RWPE1 (cell line): ENCODE results near the gene SYTL3.

Experiments
- CTCF ChIA-PET: fragments of 350-600 bp; sonication (Branson Sonifier 250); formaldehyde crosslinking; extraction: SDS; loops from one replicate; lab custom pipeline; 2021; lab: Yijun Ruan, JAX
- POLR2A ChIA-PET: fragments of 400-600 bp; formaldehyde crosslinking; extraction: SDS; loops from one replicate; lab custom pipeline; 2020; ENCODE audit warnings: antibody characterized with exemption; ENCODE audit not compliant: low non-redundant PET; lab: Yijun Ruan, JAX
- DNase-seq: peaks from one replicate; pipeline ENCODE4 v3.0.0; 2012; ENCODE audit warnings: low spot score
- H3K27ac ChIP-seq: fragments of 450-650 bp; 2 replicates; pipeline ENCODE4 v1.5.1; 2017
- TF ChIP-seq, protein P1 (sequence below): fragments of 450-650 bp; conservative IDR thresholded peaks from 2 replicates; pipeline ENCODE4 v1.5.1; 2017; ENCODE audit warnings: low read depth, mild to moderate bottlenecking

The SYTL3 gene

DNA sequence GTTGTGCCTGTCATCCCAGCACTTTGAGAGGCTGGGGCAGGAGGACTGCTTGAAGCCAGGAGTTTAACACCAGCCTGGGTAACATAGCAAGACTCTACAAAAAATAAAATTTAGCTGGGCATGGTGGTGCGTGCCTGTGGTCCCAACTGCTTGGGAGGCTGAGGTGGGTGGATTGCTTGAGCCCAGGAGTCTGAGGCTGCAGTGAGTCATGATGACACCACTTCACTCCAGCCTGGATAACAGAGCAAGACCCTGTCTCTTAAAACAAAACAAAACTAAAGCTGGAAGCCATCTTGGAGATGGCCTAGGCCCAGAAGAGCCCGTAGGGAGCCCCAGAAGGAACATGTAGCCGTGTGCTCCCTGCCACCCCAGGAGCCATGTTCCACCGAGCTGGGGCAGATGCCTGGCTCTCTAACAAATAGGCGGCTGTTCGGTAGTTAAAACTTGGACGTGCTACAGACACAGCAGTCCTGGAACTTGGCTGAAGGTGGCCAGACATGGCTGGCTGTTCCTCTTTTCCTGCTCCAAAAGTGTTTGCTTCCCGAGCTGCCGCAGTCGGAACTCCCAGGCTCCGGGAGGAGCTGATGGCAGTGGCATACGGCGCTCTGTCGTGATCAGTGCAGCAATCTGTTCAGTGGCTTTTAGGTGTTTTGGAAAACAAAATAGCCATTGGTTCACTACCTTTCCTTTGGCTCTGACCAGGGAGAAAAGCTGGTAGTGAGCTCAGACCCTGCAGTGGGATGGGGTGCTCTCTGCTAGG lies 42.3 kb upstream of the SYTL3 start:
- TF ChIP-seq, protein P1, sequence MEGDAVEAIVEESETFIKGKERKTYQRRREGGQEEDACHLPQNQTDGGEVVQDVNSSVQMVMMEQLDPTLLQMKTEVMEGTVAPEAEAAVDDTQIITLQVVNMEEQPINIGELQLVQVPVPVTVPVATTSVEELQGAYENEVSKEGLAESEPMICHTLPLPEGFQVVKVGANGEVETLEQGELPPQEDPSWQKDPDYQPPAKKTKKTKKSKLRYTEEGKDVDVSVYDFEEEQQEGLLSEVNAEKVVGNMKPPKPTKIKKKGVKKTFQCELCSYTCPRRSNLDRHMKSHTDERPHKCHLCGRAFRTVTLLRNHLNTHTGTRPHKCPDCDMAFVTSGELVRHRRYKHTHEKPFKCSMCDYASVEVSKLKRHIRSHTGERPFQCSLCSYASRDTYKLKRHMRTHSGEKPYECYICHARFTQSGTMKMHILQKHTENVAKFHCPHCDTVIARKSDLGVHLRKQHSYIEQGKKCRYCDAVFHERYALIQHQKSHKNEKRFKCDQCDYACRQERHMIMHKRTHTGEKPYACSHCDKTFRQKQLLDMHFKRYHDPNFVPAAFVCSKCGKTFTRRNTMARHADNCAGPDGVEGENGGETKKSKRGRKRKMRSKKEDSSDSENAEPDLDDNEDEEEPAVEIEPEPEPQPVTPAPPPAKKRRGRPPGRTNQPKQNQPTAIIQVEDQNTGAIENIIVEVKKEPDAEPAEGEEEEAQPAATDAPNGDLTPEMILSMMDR, result no peak
- H3K27ac ChIP-seq, result peak overlapping the region; percentile 9; the same call in 1 of the 2 replicates
- CTCF ChIA-PET, result no interaction called here
- no peak for DNase-seq
- POLR2A ChIA-PET, result no interaction called here

- TF ChIP-seq, protein P1, result no peak
- POLR2A ChIA-PET, result no interaction called here
- DNase-seq, result no peak
- CTCF ChIA-PET, result no interaction called here
- H3K27ac ChIP-seq, result 0 out of 2 replicates have a peak overlapping the region, but pooled peaks have one; percentile 9
Observed at GRCh38 chr6:158608221-158608620, 41.6 kb upstream of the SYTL3 start.

- TF ChIP-seq, protein P1, result no peak
- ChIA-PET POLR2A (no interaction called here), CTCF (interaction anchor here (0.8 kb wide), 1 partner anchor 255 kb away, joined by 4 read pairs; no protein-coding TSS in a partner anchor)
- no peak overlapping the region for H3K27ac ChIP-seq
- DNase-seq, result no peak
Observed at GRCh38 chr6:158609455-158610155, 40.2 kb upstream of the SYTL3 start.

GRCh38 chr6:158610319-158610968 lies 39.4 kb upstream of the SYTL3 start:
- no peak overlapping the region for H3K27ac ChIP-seq
- ChIA-PET POLR2A (no interaction called here), CTCF (interaction anchor here (1.0 kb wide), 1 partner anchor 389 kb away, joined by 4 read pairs; no protein-coding TSS in a partner anchor)
- DNase-seq, result no peak
- TF ChIP-seq, protein P1, result no peak

DNA sequence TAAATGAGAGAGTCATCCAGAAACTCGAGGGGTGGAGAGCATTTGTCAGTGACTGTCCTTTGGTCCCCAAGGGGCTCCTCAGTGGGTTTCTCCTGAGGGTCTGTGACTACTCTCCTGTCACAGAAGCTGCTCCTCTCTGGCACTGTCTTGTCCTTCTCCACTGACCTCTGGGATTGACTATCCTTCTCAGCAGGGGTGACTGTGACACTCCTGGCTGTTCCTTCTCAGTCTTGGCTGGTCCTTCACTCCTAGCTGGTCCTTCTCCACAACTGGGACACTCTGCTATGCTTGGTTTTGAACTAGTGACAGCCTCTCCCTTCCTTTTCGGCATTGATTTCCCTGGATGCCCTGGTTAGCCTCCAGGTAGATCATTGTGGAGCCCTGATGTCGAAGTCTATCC lies 38.8 kb upstream of the SYTL3 start:
- DNase-seq, result no peak
- TF ChIP-seq, protein P1, result no peak
- POLR2A ChIA-PET, result no interaction called here
- CTCF ChIA-PET, result interaction anchor here (1.0 kb wide), 1 partner anchor 390 kb away, joined by 4 read pairs; no protein-coding TSS in a partner anchor
- no peak overlapping the region for H3K27ac ChIP-seq
